NCI-H69 (cell line): Measurements from ENCODE around the gene ZNF592.

Experiments used
- DNase-seq: peaks from one replicate; lab custom pipeline; 2025; lab: John Stamatoyannopoulos, UW

ZNF592 gene

DNA sequence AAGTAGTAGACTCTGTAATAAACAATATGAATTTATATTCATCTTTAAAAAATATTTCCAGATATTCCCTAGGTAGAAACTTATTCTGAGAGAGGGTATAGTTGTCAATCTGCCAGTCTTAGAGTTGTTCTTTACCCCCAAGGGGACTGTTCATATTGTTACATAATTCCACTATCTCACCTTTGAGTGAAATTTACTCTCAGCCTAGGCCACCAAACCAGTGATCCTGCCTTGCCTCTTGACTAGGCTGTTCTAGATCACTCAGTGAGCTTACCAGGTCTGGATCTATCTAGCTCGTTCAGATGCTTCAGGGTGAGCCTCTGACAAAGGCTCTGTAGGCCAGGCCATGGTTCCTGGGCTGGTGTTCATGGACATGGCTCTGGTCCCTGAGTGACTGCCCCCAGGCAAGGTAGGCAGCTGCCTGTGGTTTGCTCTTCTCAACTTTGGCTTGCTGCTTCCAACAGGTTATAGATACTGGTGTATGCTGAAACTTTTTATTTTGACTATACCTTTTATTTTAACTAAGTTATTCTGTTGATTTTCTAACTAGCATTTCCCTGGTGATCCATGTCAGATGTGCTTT lies 27.6 kb downstream of the ZNF592 start:
- no peak for DNase-seq

DNA sequence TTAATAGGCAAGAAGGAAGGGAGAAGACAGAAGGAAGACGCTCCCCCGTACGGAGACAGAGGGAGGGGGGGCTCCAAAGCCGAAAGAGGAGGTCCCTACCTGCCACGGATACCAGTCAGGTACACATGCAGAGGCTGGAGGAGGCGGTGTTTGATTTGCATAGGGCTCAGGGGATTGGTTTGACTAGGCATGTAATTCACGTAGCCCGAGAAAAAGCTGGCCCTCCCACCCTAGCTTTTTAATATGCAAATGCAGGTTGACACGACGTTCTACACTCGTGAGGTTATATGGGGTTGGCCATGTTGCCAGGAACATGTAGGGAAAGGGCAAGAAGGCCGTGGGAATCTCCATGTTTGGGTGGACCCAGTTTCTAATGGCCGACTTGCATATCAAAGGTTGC lies 29.8 kb downstream of the ZNF592 start:
- no peak for DNase-seq

DNA sequence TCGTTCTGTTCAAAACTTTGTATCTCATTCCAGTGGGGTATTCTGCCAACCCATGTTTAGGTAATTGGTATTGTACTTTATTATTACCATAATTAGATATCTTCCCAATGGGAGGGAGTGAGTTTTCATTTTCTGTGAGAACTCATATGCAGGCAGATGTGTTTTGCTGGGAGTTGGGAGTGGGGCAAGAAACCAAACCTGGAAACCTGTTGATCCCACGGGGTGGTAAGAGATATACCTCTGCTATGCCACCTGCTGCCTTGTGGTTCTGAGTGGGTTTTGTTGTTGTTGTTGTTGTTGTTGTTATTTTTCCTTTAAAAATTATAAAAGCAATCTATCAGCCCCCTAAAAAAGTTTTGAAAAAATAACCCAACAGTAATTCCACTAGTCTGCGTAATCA lies 32.1 kb downstream of the ZNF592 start:
- DNase-seq, result no peak

DNA sequence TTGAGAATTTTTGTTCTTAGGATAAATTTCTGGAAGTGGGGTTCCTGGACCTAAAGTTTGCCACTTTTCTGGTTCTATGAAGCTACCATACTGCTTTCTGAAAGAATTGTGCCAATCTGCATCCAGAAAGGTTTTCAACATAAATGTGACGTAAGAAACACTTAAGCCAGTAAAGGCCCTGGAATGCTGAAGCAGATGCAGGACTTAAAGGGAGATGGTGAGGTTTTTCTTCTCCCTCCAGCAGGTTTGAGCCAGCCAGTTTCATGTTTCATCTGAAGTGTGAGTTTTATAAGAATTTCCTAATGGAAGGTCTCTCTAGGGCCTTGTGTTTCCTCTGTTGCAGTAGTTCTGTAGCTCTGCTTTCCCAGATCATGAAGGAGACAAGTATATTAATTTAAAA lies 33.1 kb downstream of the ZNF592 start:
- no peak for DNase-seq

DNA sequence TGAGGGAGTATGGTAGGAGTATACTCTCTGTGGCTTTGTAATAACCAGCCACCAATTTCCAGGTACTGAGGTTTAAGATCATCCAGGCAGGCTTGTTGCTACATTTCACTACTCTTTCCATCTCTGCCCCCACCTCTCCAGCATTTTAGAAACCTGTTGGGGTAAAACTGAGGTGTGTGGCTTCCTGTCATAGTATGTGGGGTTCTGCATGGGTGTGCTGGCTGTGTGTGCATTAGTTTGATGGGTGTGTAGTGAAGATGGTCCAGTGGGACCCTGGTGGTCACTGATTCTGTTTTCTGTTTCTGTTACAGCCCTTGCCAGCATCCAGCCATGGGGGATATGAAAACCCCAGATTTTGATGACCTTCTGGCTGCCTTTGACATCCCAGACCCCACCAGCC lies 34.0 kb downstream of the ZNF592 start:
- DNase-seq, result no peak

DNA sequence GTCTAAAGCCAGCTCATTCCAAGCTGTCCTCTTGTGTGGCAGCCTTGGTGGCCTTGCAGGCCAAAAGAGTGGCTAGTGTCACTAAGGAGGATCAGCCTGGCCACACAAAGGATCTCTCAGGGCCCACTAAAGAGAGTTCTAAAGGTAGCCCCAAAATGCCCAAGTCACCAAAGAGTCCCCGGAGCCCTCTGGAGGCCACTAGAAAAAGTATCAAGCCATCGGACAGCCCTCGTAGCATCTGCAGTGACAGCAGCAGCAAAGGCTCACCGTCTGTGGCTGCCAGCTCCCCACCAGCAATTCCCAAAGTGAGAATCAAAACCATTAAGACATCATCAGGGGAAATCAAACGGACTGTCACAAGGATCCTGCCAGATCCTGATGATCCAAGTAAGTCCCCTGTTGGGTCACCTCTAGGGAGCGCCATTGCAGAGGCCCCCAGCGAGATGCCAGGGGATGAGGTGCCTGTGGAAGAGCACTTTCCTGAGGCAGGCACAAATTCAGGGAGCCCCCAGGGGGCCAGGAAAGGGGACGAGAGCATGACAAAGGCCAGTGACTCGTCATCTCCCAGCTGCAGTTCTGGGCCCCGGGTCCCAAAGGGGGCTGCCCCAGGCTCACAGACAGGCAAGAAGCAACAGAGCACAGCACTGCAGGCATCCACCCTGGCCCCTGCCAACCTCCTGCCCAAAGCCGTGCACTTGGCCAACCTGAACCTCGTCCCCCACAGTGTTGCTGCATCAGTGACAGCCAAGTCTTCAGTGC lies 35.3 kb downstream of the ZNF592 start:
- no peak for DNase-seq

DNA sequence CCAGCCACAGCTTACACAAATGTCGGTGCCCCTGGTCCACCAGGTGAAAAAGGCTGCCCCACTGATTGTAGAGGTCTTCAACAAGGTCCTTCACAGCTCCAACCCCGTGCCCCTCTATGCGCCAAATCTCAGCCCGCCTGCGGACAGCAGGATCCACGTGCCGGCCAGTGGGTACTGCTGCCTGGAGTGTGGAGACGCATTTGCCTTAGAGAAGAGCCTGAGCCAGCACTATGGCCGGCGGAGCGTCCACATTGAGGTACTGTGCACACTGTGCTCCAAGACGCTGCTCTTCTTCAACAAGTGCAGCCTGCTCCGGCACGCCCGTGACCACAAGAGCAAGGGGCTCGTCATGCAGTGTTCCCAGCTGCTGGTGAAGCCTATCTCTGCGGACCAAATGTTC lies 35.9 kb downstream of the ZNF592 start:
- DNase-seq, result no peak

DNA sequence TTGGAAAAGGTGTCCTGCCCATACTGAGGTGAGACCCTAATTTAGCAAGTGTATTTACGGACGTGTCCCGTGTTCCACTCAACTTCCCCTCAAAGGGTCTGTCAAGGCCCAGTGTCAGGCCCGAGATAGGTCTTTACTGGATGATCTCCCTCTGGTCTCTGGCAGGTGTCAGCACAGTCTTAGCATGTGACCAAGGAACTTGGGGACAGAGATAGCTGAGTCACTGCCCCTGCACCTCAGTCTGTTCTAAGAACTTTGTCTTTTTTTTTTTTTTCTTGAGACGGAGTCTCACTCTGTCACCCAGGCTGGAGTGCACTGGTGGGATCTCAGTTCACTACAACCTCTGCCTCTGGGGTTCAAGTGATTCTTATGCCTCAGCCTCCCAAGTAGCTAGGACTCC lies 36.7 kb downstream of the ZNF592 start:
- no peak for DNase-seq

DNA sequence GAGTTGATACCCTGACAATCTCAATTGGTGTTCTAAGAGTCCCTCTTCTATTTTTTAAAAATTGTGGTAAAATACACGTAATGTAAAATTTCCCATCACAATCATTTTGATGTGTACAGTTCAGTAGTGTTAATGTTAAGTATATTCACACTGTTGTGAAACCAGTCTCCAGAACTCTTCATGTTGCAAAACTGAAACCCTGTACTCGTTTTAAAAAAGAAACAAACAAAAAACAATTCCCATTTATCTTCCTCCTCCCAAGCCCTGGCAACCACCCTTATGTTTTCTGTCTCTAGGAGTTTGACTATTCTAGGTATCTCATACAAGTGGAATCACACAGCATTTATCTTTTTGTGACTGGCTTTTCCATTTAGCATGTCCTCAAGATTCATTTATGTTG lies 40.1 kb downstream of the ZNF592 start:
- DNase-seq, result no peak

DNA sequence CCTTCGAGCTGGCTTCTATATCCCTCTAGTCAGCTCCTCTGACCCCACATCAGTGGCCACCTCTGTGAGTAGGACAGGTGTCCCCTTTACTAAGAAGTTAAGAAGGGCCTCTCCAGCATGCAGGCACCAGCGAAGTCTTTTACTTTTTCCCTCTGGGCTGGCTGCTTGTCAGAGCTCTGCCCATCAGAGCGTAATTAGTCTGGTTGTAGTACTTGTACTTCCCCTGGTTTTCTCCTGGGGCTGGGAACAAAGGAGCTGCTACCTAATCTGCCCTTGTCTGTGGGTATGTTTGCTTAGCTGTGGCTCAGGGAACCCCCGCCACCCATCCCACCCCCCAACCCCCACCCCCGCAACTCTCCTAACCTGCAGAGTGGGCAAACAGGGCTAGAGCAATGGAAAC lies 41.4 kb downstream of the ZNF592 start:
- peak; percentile 58 for DNase-seq

DNA sequence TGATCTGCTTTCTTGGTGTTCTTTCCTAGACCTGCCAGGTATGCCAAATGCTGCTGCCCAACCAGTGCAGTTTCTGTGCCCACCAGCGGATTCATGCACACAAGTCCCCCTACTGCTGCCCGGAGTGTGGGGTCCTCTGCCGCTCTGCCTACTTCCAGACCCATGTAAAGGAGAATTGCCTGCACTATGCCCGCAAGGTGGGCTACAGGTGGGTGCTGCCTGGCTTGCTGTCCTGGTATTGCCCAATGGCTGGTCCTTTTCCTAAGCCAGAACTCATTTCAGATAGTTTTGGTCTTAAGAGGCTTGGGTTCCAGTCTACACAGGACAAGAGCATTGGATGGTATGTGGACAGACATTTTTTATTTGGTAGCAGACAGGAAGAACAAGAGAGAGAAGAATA lies 42.3 kb downstream of the ZNF592 start:
- no peak for DNase-seq

DNA sequence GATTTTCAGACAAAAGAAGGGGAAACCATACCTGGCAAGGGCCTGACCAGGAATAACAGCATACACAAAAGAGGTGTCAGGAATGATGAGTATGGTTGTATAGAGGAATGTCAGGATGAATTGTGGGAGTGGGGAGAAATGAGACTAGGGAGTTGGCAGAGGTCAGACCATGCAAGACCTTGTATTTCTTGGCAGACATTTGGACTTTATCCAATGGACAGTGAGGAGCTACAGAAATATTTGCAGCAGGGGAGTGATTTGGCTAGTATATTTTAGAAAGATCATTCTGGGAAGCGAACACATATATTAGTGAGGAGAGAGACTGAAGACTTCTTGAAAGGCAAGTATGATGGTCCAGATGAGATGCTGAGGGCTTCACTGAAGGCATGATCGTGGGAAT lies 43.4 kb downstream of the ZNF592 start:
- no peak for DNase-seq

DNA sequence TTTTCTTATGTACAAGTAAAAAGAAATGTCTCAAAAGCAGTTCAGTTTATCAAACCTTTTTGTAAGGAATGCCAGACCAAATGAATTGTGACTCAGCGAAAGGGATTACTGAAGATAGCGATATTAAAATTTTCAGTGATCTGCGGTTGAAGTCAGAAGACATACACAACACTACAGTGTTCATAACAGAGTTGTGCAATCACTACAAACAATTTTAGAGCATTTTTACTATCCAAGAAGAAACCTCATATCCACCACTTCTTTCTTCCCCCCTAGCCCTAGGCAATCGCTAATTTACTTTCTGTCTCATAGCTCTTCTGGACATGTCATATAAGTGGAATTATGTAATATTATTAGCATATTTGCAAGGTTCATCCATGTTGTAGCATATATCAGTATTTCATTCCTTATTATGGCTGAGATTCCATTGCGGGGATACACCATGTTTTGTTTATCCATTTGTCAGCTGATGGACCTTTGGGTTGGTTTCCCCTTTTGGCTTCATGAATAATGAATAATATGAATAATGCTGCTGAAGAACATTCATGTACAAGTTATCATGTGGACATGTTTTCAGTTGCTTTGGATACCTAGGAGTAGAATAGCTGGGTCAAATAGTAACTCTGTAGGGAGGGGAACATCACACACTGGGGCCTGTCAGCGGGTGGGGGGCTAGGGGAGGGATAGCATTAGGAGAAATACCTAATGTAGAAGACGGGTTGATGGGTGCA lies 45.2 kb downstream of the ZNF592 start:
- no peak for DNase-seq

DNA sequence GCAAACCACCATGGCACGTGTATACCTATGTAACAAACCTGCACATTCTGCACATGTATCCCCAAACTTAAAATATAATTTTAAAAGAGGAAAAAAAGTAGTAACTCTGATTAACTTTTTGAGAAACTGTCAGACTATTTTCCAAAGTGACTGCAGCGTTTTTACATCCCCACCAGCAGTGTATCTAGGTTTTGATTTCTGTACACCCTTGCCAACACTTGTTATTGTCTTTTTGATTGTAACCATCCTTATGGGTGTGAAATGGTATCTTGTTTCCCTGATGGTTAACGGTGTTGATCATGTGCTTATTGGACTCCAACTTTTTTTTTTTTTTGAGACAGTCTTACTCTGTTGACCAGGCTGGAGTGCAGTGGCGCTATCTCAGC lies 45.8 kb downstream of the ZNF592 start:
- no peak for DNase-seq

DNA sequence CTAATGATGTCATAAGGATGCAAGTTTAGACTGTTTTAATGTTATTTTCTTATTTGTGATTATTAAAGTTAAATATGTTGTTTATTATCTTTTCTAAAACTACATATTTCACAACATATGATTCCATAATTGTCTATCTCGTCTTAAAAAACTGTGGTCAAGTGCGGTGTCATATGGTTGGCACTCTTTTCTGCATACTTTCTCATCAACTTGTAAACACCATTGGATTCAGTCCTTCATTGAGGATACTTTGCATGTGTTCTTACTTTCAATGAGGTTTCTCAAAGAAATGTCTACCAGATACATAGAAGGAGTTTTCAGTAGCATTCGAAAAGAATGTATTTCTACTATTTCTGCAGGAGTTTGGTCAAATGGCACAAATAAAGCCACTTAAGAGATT lies 46.8 kb downstream of the ZNF592 start:
- no peak for DNase-seq

DNA sequence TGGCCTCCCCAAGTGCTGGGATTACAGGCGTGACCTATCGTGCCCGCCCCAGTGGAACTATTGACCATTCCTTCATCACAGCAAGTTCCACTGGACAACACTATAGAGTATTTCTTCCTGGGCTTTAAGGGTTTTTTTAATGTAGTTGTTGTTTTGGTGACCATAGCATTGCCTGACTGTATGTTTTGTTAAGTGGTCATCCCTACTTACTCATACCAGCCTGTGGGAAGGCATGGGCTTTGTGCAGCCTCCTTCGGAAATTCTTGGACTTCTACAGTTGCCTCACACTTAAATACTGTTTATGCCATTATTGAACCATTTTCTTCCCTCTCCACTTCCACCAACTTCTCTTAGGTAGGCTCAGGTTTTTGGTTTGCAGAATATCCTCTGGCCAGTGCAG lies 48.8 kb downstream of the ZNF592 start:
- DNase-seq, result no peak

DNA sequence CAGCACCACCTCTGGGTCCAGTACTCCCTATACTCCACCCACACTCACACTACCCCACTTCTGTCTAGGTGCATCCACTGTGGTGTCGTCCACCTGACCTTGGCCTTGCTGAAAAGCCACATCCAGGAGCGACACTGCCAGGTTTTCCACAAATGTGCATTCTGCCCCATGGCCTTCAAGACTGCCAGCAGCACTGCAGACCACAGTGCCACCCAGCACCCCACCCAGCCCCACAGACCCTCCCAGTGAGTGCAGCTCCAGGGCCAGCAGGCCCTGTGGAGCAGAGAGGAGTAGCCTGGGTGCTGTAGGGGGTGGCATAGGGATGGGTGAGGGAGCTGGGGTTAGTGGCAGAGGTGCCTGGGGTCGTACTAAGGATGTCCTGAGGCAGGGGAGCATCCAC lies 49.4 kb downstream of the ZNF592 start:
- DNase-seq, result no peak

DNA sequence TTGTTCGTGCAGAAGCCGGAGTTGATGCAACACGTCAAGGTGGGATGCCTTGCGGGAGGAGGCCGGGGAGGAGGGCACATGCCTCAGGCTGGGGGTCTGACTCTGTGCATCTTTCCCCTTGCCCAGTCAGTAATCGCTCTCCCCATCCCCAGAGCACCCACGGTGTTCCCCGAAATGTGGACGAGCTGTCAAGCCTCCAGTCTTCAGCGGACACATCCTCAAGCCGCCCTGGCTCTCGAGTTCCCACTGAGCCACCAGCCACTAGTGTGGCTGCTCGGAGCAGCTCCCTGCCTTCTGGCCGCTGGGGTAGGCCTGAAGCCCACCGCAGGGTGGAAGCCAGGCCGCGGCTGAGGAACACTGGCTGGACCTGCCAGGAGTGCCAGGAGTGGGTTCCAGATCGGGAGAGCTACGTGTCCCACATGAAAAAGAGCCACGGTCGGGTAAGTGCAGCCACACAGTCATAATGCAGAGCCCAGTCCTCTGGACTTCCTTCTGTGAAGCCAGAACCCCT lies 50.1 kb downstream of the ZNF592 start:
- DNase-seq, result no peak

DNA sequence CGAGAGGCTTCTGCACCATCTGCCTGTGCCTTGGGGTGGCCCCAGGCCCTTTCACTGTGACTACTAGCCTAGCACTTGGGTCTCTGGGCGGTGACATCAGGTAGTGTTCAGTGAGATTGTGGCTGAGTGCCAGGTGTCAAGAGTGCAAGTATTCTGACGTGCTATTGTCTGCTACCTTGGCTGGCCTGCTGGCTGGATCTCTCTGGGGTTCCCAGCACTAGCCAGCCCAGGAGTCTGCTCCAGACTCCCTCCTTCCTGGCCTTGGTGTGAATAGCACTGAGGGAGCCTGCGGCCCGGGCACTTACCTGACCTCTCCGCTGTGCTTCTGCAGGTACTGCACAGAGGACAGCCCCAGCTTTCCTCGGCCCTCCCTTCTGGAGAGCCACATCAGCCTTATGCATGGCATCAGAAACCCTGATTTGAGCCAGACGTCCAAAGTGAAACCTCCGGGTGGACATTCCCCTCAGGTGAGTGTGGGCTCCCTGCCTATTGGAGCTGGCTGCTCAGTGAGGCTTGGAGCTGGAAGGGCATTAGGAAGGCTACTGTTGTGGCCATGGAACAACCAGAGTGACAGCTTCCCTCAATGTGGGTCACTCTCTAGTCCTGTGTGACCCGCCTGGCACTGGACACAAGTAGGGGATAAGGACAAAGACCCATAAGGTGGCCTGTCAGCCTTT lies 51.3 kb downstream of the ZNF592 start:
- DNase-seq, result peak; percentile 72

DNA sequence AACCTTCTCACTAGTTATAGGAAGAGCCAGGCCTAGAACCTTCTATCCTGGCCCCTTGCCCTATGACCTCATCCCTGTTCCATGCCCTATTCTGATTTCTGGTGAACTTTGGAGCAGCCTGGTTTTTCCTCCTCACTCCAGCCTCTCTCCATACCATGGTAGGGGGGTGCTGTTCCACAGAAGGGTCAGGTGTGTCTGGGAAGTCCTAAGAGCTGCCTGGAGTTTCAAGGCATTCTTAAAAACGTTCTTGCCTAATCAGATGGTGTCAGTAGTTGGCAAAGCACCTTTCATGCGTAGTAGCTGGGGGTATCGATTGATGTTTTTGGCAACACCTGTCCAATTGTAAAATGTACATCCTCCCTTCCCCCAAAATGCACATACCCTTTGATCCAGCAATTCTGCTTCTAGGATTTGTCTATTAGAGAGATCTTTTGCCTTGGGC lies 52.0 kb downstream of the ZNF592 start:
- no peak for DNase-seq

DNA sequence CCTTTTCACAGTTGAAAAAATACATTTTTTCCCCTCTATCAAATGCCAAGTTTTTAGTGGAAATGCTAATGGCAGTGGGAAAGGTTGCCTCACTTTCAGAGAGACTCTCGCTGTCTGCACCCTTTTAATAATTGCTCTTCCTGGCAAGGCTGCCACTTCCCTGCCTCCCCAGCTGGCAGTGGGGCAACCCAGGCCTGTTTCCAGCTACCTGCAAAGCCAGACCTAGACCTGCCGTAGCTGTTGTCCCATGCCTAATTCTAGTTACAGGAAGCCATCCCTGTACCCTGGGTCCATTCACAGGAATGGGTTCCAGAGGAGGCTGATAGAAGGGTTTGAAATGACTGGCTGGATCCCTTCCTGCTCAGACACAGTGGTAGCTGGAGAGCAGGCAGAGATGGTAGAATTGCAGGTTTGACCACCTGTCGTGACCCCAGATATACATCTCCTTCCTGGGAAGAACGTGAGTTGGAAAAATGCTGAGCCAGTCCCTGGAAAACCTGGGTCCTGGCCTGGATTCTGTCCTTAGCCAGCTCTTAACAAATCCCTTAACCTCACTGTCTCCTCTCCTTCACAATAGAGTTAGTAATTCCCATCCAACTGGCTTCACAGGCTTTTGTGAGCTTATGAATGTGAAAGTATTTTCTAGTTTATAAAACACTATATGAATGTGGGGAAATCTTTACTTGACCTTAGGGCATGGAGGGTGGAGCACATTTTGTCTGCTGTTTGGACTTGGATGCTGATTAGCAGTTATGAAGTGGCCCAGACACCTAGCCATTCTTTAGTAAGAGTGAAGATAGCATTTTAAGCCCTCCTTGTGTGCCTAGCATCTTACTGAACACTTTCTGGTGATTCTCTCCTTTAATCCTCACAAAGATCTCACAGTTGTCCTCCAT lies 55.9 kb downstream of the ZNF592 start:
- DNase-seq, result no peak

DNA sequence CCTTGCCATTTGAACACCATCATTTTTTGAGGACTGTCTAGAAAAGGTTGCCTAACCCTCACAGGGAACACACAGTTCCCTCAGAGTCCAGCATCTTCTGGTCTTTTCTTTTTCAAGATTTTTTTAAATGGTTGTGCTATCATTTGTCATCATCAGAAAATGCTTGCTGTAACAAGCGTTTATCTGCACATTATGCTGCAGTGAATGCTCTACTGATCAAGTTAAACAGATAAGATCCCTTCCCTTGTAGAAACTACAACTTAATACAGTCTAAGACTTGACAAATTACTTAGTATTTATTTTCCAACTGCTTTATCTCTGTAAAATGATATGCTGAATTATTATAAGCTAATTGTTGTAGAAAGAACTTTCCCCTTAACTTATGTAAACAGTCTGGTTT lies 56.8 kb downstream of the ZNF592 start:
- DNase-seq, result no peak
